Karpas-422 (cell line): ENCODE measurements around the gene WIPI1. TPM values are rescaled to one million over a fixed set of nuclear protein-coding genes. Genes with fewer than 3 reads are reported as not detected.
"Not testable (repeated sequence)": the region's sequence is repeated elsewhere in the genome, so short reads cannot be mapped to it uniquely, and the experiment has no call there.

Experiments used
- DNase-seq: peaks from one replicate; pipeline ENCODE4 v3.0.0-alpha.2; 2015
- H2AFZ ChIP-seq: fragments of 200-600 bp; sonication (generic); 2 replicates; pipeline ENCODE4 v1.6.1; 2014; ENCODE audit warnings: antibody characterized with exemption, low read length, mixed read lengths
- H3K27ac ChIP-seq: fragments of 200-600 bp; sonication (generic); 2 replicates; pipeline ENCODE4 v1.5.1; 2014; ENCODE audit warnings: mild to moderate bottlenecking, low read length, moderate library complexity
- H3K27me3 ChIP-seq: fragments of 200-600 bp; sonication (generic); 2 replicates; pipeline ENCODE4 v1.6.1; 2014; ENCODE audit warnings: low read length, mixed read lengths
- H3K36me3 ChIP-seq: fragments of 200-600 bp; sonication (generic); 2 replicates; pipeline ENCODE4 v1.6.1; 2014; ENCODE audit warnings: low read length, mixed read lengths; ENCODE audit not compliant: insufficient read depth
- H3K4me1 ChIP-seq: fragments of 200-600 bp; sonication (generic); 2 replicates; pipeline ENCODE4 v1.6.1; 2014; ENCODE audit warnings: mild to moderate bottlenecking, low read length, mixed read lengths
- H3K4me2 ChIP-seq: fragments of 200-600 bp; sonication (generic); 2 replicates; pipeline ENCODE4 v1.6.1; 2014; ENCODE audit warnings: low read length, low read depth, mild to moderate bottlenecking; ENCODE audit not compliant: poor library complexity, severe bottlenecking
- H3K4me3 ChIP-seq: fragments of 200-600 bp; sonication (generic); 2 replicates; pipeline ENCODE4 v1.5.1; 2014; ENCODE audit warnings: mild to moderate bottlenecking, antibody characterized with exemption, low read length, mixed read lengths
- H3K79me2 ChIP-seq: fragments of 200-600 bp; sonication (generic); 2 replicates; pipeline ENCODE4 v1.6.1; 2014; ENCODE audit warnings: mild to moderate bottlenecking, low read length, mixed read lengths
- H3K9ac ChIP-seq: fragments of 200-600 bp; sonication (generic); 2 replicates; pipeline ENCODE4 v1.6.0; 2014; ENCODE audit warnings: low read length
- H3K9me2 ChIP-seq: fragments of 200-600 bp; sonication (generic), shearing (Covaris generic); replicated peaks from 2 replicates; pipeline ENCODE4 v1.6.0; 2014; ENCODE audit warnings: mild to moderate bottlenecking, low read length, moderate library complexity; ENCODE audit not compliant: insufficient read depth
- H3K9me3 ChIP-seq: fragments of 300-700, 200-600 bp; sonication (generic); 2 replicates; pipeline ENCODE4 v1.6.1; 2014; ENCODE audit warnings: low read length, mixed read lengths
- H4K20me1 ChIP-seq: fragments of 200-600 bp; sonication (generic); 2 replicates; pipeline ENCODE4 v1.6.1; 2014; ENCODE audit warnings: mild to moderate bottlenecking, antibody characterized with exemption, low read length, low read depth; ENCODE audit not compliant: insufficient read depth
- total RNA-seq: library from RNA; depleted of rRNA; stranded (reverse); fragments of >200 nt; shearing (Covaris generic); gene quantifications from 2 replicates; pipeline ENCODE4 v1.2.3, GENCODE V29; 2014; ENCODE audit warnings: low replicate concordance

The WIPI1 gene
- total RNA-seq, 1 experiment from 2014 or later, result 28.7 TPM

DNA sequence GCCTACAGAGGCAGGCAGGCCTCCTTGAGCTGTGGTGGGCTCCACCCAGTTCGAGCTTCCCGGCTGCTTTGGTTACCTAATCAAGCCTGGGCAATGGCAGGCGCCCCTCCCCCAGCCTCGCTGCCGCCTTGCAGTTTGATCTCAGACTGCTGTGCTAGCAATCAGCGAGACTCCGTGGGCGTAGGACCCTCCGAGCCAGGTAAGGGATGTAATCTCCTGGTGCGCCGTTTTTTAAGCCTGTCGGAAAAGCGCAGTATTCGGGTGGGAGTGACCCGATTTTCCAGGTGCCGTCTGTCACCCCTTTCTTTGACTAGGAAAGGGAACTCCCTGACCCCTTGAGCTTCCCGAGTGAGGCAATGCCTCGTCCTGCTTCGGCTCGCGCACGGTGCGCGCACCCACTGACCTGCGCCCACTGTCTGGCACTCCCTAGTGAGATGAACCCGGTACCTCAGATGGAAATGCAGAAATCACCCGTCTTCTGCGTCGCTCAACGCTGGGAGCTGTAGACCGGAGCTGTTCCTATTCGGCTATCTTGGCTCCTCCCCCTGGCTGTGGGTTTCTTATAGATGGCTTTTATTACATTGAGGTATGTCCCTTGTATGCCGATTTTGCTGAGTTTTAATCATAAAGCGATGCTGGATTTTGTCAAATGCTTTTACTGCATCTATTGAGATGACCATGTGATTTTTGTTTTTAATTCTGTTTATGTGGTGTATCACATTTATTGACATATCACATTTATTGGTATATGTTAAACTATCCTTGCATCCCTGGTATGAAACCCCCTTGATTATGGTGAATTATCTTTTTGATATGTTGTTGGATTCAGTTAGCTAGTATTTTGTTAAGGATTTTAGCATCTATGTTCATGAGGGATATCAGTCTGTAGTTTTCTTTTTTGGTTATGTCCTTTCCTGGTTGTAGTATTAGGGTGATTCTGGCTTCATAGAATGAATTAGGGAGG is 43.4 kb downstream of the WIPI1 start:
- H3K9me3 ChIP-seq, H3K27ac ChIP-seq, H3K9me2 ChIP-seq, H2AFZ ChIP-seq, H3K79me2 ChIP-seq, H3K36me3 ChIP-seq, H4K20me1 ChIP-seq, H3K9ac ChIP-seq, H3K27me3 ChIP-seq, H3K4me1 ChIP-seq: not testable (repeated sequence)
- Histone ChIP-seq H3K4me3 (peak overlapping the region; percentile 40; the same call in 1 of the 2 replicates), H3K4me2 (peak overlapping the region; percentile 53)
- DNase-seq, result peak; percentile 76

- not testable (repeated sequence) for H4K20me1 ChIP-seq, H3K4me2 ChIP-seq, H3K9me3 ChIP-seq, H3K27ac ChIP-seq, DNase-seq, H3K4me3 ChIP-seq, H2AFZ ChIP-seq, H3K27me3 ChIP-seq, H3K9me2 ChIP-seq, H3K4me1 ChIP-seq, H3K36me3 ChIP-seq, H3K79me2 ChIP-seq, H3K9ac ChIP-seq
Observed at GRCh38 chr17:68407656-68408055, 49.6 kb downstream of the WIPI1 start.

- DNase-seq, result not testable (repeated sequence)
Observed at GRCh38 chr17:68403837-68404236, 53.5 kb downstream of the WIPI1 start.

DNA sequence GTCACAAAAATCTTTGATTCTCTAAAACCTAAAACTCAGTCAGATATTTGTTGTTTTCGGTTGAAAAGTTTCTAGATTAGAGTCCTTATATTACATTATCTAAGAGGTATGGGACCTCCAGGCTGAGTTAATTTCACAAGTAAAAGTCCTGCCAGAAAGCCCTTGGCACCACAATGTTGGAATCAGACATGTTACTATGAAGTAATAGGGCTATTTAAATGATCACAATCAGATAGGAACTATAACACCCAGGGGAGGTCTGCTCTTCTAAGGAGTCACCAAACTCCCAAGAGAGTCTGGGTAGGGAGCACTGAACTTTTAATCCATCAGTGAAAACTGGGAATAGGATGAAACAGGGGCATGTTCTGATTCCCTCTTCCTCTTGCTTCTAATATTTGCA is 54.2 kb downstream of the WIPI1 start:
- H4K20me1 ChIP-seq, result no peaks in the 10 kb centered on the region
- no peaks in the 10 kb centered on the region for H3K9me2 ChIP-seq
- no peak overlapping the region for H3K27ac ChIP-seq
- no peak overlapping the region for H3K4me3 ChIP-seq
- DNase-seq, result no peak
- no peaks in the 10 kb centered on the region for H3K9me3 ChIP-seq
- no peaks in the 10 kb centered on the region for H3K36me3 ChIP-seq
- no peak overlapping the region for H2AFZ ChIP-seq
- no peak overlapping the region for H3K9ac ChIP-seq
- H3K79me2 ChIP-seq, result no peaks in the 10 kb centered on the region
- H3K27me3 ChIP-seq, result no peaks in the 10 kb centered on the region
- H3K4me1 ChIP-seq, result peaks cover 11% of the 10 kb centered on the region
- no peak overlapping the region for H3K4me2 ChIP-seq

More at GRCh38 chr17:68403837-68404236, 53.5 kb downstream of the WIPI1 start:
- not testable (repeated sequence) for H3K36me3 ChIP-seq, H3K9ac ChIP-seq, H3K4me3 ChIP-seq, H3K79me2 ChIP-seq, H4K20me1 ChIP-seq, H3K4me2 ChIP-seq, H3K27me3 ChIP-seq, H3K9me2 ChIP-seq, H3K9me3 ChIP-seq, H3K4me1 ChIP-seq, H2AFZ ChIP-seq, H3K27ac ChIP-seq

- H3K9me3 ChIP-seq, result no peaks in the 10 kb centered on the region
Observed at GRCh38 chr17:68401288-68401687, 56.0 kb downstream of the WIPI1 start.

DNA sequence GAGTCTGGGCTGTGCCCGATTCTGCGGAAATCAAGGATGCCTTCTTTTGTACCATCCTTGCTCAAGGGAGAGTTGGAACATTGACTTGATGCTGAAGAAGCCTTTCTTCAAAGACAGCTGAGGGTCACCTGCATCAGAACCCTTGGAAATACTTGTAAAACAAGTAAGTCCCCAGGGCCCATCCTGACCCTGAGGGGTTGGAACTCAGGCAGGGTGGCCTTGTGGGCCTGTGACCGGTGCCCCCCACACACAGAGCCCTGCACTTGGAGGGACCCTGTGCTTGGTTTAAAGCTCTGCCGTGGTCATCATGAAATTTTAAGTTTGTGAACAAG is 56.9 kb downstream of the WIPI1 start:
- Histone ChIP-seq H3K79me2 (no peaks in the 10 kb centered on the region), H3K27ac (no peak overlapping the region), H3K9me2 (no peaks in the 10 kb centered on the region), H3K4me1 (peaks cover 12% of the 10 kb centered on the region), H3K4me2 (no peak overlapping the region), H3K9me3 (no peaks in the 10 kb centered on the region), H3K4me3 (no peak overlapping the region), H3K9ac (no peak overlapping the region), H3K27me3 (no peaks in the 10 kb centered on the region), H3K36me3 (no peaks in the 10 kb centered on the region), H2AFZ (no peak overlapping the region), H4K20me1 (no peaks in the 10 kb centered on the region)
- no peak for DNase-seq

More at GRCh38 chr17:68401288-68401687, 56.0 kb downstream of the WIPI1 start:
- H3K27ac ChIP-seq, result no peak overlapping the region
- H3K4me3 ChIP-seq, result no peak overlapping the region
- no peak overlapping the region for H3K4me2 ChIP-seq
- H2AFZ ChIP-seq, result no peak overlapping the region
- H3K4me1 ChIP-seq, result peaks cover 12% of the 10 kb centered on the region
- no peaks in the 10 kb centered on the region for H3K79me2 ChIP-seq
- no peak for DNase-seq
- H3K9ac ChIP-seq, result no peak overlapping the region
- no peaks in the 10 kb centered on the region for H3K27me3 ChIP-seq
- no peaks in the 10 kb centered on the region for H4K20me1 ChIP-seq
- H3K9me2 ChIP-seq, result no peaks in the 10 kb centered on the region
- H3K36me3 ChIP-seq, result no peaks in the 10 kb centered on the region

- H3K9me2 ChIP-seq, result no peaks in the 10 kb centered on the region
- H3K27ac ChIP-seq, result no peak overlapping the region
- no peaks in the 10 kb centered on the region for H3K27me3 ChIP-seq
- H3K4me1 ChIP-seq, result peaks cover 12% of the 10 kb centered on the region
- no peak overlapping the region for H3K9ac ChIP-seq
- no peak overlapping the region for H2AFZ ChIP-seq
- H3K36me3 ChIP-seq, result no peaks in the 10 kb centered on the region
- no peak for DNase-seq
- H3K79me2 ChIP-seq, result no peaks in the 10 kb centered on the region
- no peak overlapping the region for H3K4me2 ChIP-seq
- no peak overlapping the region for H3K4me3 ChIP-seq
- no peaks in the 10 kb centered on the region for H3K9me3 ChIP-seq
- no peaks in the 10 kb centered on the region for H4K20me1 ChIP-seq
Observed at GRCh38 chr17:68399638-68400403, 57.5 kb downstream of the WIPI1 start.
